ENCODE measurements around the gene SLC15A3.
A peak's percentile ranks its signal among the peaks of the same experiment; 100 is the strongest.

SLC15A3 gene

DNA sequence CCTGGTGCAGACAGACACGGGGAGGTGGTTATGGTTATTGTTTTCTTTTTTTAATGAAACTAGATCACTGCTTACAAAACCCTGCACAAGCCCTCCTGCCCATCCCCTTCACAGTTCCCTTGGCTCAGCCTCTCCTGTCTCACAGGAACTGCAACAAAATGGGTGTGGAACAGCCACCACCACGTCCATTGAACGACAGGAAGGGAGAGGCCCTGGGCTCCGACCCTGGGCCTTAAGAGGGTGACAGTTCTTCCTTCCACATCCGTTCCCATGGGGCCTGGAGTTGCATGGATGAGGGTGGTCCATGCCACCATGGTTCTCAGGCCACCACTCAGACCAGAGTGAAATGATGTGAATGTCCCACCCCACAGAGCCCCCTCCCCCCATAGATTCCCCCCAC, 61.3 kb downstream of the SLC15A3 start:
- ATAC-seq (no peak), DNase-seq (no peak)
- Mint-ChIP-seq H3K4me1 (no peaks in the 10 kb centered on the region), H3K4me3 (no peak overlapping the region), H3K9me3 (no peaks in the 10 kb centered on the region), H3K27ac (no peak overlapping the region), H3K27me3 (no peaks in the 10 kb centered on the region)

DNA sequence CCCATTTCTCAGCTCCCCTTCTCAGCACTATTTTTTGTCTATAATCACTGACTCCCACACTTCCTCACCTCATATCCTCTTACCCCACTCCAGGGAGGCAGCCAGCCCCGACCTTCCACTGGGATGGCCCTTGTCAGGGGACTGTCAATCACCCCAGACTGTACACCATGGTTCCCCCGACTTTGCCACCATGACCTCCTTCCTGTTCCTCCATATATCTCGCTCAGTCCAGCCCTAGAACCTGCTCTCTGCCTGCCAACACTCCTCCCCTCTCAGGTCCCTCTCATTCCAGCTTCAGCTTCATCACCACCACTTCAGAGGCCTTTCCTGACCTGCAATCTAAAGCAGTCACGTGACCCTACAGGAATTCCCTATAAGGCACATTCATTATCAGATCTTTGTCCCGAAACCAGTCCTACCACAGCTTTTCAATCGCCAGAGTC, 62.1 kb downstream of the SLC15A3 start:
- Mint-ChIP-seq H3K27me3 (no peaks in the 10 kb centered on the region), H3K4me3 (no peak overlapping the region), H3K27ac (peak overlapping the region; percentile 50 to 85), H3K9me3 (no peaks in the 10 kb centered on the region), H3K4me1 (no peaks in the 10 kb centered on the region)
- no peak for ATAC-seq
- DNase-seq, result no peak

DNA sequence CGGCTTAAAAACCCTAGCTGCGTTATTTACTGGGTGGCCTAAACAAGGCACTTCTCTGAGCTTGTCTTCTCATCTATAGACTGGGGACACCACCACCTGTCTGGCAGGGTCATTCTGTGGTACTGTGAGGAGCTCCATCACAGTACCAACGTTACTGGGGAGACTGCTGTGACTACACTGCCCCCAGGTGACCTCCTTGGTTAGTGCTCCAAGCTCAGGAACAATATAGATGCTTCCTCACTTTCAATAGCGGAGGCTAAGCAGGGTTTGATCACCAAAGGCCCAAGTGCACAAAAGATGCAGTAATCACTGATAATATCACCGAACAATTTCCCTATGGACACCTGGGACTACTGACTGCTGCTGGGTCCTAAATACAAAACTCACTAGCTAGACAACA, 64.4 kb downstream of the SLC15A3 start:
- Mint-ChIP-seq H3K4me3 (no peak overlapping the region), H3K4me1 (no peaks in the 10 kb centered on the region), H3K9me3 (no peaks in the 10 kb centered on the region), H3K27ac (no peak overlapping the region), H3K27me3 (no peaks in the 10 kb centered on the region)
- DNase-seq (peak in 1 of 2 donors; percentile 34), ATAC-seq (peak; percentile 95)
